SJSA1 (cell line): ENCODE data around the gene SCO1. TPM values are rescaled to one million over a fixed set of nuclear protein-coding genes. Genes with fewer than 3 reads are reported as not detected.

ENCODE experiments used
- DNase-seq, 2 experiments: peaks; one replicate each; pipeline ENCODE4 v3.0.0-alpha.2; 2015 to 2020; ENCODE audit warnings: low spot score in 2 of 2, low read depth in 1 of 2
- H3K27ac ChIP-seq: fragments of 250-450 bp; sonication (Bioruptor Pico); 2 replicates; pipeline ENCODE4 v1.5.1; 2020; ENCODE audit warnings: mild to moderate bottlenecking, moderate library complexity
- H3K27me3 ChIP-seq: fragments of 250-450 bp; sonication (Bioruptor Pico); replicated peaks from 2 replicates; pipeline ENCODE4 v1.5.1; 2020; ENCODE audit warnings: mild to moderate bottlenecking, moderate library complexity
- H3K36me3 ChIP-seq: fragments of 250-450 bp; sonication (Bioruptor Pico); 2 replicates; pipeline ENCODE4 v1.5.1; 2020; ENCODE audit warnings: mild to moderate bottlenecking
- H3K4me1 ChIP-seq: fragments of 250-450 bp; sonication (Bioruptor Pico); replicated peaks from 2 replicates; pipeline ENCODE4 v1.6.1; 2021; ENCODE audit warnings: mild to moderate bottlenecking
- H3K4me3 ChIP-seq: fragments of 250-450 bp; sonication (Bioruptor Pico); 2 replicates; pipeline ENCODE4 v1.5.1; 2020; ENCODE audit warnings: mild to moderate bottlenecking
- H3K9me3 ChIP-seq: fragments of 250-450 bp; sonication (Bioruptor Pico); replicated peaks from 2 replicates; pipeline ENCODE4 v1.5.1; 2020; ENCODE audit warnings: mild to moderate bottlenecking
- total RNA-seq: library from RNA; depleted of rRNA; stranded (reverse); fragments of >200 nt; shearing (Covaris generic); gene quantifications from 2 replicates; pipeline ENCODE4 v1.2.3, GENCODE V29; 2014

SCO1 gene
- total RNA-seq, 1 experiment from 2014 or later = 23.5 TPM

DNA sequence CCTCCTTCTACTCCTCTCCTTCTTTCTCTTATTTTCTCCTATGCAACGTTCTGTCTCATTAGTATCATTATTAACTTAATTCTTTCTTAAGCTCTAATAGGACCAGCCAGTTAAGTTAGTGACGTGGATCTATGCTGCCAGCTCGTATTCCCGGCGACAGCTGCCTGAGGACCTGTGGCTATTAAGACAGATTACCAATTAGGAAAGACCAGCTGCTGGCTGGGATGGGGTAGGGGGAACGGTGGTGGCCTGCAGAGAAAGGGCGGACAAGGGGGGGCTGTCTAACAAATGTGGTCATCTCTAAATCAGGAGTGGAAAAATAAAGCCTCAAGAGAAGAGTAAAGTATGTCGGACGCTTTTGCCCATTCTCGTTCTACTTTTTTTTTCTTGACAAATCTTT is 39.5 kb downstream of the SCO1 start:
- Histone ChIP-seq H3K4me3 (no peak overlapping the region), H3K27me3 (no peaks in the 10 kb centered on the region), H3K36me3 (no peaks in the 10 kb centered on the region), H3K9me3 (no peaks in the 10 kb centered on the region), H3K4me1 (no peaks in the 10 kb centered on the region), H3K27ac (no peak overlapping the region)
- DNase-seq = no peak

DNA sequence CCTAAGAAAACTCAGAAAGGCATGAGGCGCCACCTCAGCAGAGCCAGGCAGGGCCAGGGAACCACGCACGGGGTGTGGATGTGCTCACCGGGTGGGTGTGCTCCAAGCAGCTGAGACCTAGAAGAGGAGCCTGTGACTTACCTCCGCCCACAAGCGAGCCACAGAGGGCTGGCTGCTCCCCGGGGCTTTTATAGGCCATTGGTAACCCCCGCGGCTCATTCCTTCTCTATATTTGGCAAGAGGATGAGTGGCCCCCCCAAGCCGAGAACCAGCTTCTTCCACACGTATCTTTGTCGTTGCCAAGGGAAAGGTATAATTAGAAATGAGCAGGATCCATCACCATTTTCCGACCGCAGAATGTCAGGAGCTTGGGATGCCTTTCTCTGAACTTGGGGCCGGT is 40.2 kb downstream of the SCO1 start, which contains the start of gene MYH3:
TSS of gene MYH3 (minus strand) at position 162 of the 400 bp plus-strand sequence. CDS start 2,245 bp downstream, outside the sequence.
- DNase-seq = no peak
- H3K27ac ChIP-seq = no peak within 1 kb of the TSS
- H3K27me3 ChIP-seq = no peaks in the 10 kb centered on the region
- H3K36me3 ChIP-seq = no peaks in the 10 kb centered on the region
- H3K4me3 ChIP-seq = no peak within 1 kb of the TSS
- H3K4me1 ChIP-seq = no peaks in the 10 kb centered on the region
- H3K9me3 ChIP-seq = no peaks in the 10 kb centered on the region

DNA sequence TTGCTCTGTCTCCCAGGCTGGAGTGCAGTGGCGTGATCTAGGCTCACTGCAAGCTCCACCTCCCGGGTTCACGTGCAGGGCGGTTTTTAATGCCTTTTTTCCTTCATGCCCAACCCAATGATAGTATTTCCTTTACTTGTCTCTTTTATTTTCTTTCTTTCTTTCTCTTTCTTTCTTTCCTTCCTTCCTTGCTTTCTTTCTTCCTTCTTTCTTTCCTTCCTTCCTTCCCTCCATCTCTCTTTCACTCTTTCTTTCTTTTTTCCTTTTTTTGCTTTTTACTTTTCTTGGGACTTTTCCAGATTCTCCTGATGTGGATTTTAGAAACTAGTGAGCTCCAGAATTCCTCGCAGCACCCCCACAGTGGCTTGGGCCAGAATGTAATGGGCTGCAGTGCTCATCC is 43.3 kb downstream of the SCO1 start:
- Histone ChIP-seq H3K9me3 (no peaks in the 10 kb centered on the region), H3K4me3 (no peak overlapping the region), H3K27ac (no peak overlapping the region), H3K27me3 (no peaks in the 10 kb centered on the region), H3K4me1 (no peaks in the 10 kb centered on the region), H3K36me3 (no peaks in the 10 kb centered on the region)
- DNase-seq = no peak

DNA sequence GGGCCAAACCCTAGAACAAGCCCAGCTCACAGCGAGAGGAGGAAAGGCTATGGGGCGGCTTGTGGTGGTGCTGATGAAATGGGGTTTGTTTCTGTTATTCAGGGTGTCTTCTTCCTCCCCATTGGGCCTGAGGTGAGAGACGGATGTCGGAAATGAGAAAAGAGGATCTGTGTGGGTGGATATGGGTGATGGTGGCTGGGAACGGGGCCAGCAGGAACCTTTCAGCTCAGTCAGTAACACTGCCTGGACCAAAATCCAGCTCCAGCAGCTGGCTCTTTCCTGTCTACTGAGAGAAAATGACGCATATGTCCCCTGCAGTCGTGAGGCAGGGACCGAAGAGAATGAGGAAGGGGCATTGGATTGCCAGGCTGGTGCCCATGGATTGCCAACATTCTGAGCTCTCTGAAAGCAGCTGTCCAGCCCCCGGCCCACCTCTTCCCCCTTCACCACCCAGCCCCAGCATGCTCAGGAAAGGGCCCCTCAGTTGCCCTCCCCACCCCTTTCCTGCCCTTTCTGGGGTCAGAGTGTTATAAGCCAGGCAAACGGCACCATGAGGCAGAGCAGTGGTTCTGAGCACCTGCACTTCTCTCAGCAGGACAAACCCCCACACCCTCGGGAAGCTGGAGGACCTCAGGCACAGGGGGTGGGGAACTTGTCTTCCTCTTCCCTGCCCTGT is 44.2 kb downstream of the SCO1 start:
- Histone ChIP-seq H3K27ac (no peak overlapping the region), H3K9me3 (no peaks in the 10 kb centered on the region), H3K27me3 (no peaks in the 10 kb centered on the region), H3K4me3 (no peak overlapping the region), H3K36me3 (no peaks in the 10 kb centered on the region), H3K4me1 (no peaks in the 10 kb centered on the region)
- DNase-seq = no peak

DNA sequence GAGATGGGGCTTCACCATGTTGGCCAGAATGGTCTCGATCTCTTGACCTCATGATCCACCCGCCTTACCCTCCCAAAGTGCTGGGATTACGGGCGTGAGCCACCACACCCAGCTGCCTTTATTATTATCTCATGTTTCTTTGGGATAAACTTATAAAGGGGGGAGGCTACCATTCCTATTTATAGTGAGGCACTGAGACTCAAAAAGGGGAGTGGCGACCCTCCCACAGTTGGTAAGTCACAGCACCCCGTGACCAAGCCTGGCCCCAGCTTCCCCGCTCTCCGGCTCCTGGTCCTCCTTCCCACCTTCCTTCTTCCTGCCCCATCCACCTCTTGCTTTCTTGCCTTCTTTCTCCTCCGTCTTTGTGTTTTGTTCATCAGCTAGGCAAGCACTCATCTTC is 45.4 kb downstream of the SCO1 start:
- H3K4me1 ChIP-seq = no peaks in the 10 kb centered on the region
- H3K4me3 ChIP-seq = no peak overlapping the region
- H3K9me3 ChIP-seq = no peaks in the 10 kb centered on the region
- H3K27ac ChIP-seq = no peak overlapping the region
- no peaks in the 10 kb centered on the region for H3K27me3 ChIP-seq
- no peaks in the 10 kb centered on the region for H3K36me3 ChIP-seq
- DNase-seq = no peak

DNA sequence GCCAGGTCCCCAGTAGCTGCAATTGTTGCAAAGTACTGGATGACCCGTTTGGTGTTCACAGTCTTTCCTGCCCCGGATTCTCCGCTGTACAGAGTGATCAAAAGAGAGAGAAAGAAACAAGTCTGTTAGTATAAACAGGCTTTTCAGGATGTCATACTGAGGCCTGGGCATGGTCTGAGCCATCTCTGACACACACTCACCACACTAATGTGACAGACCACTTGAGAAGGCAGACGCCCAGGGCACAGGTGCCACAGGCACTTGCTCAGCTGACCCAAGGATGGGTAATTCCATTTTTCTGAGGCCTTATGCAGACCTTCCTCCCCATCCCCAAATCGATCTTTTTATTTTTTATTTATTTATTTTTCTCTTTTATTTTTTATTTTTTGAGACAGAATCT is 47.7 kb downstream of the SCO1 start:
- H3K4me1 ChIP-seq = no peaks in the 10 kb centered on the region
- H3K4me3 ChIP-seq = no peak overlapping the region
- no peak overlapping the region for H3K27ac ChIP-seq
- no peaks in the 10 kb centered on the region for H3K27me3 ChIP-seq
- no peaks in the 10 kb centered on the region for H3K36me3 ChIP-seq
- no peak for DNase-seq
- no peaks in the 10 kb centered on the region for H3K9me3 ChIP-seq

DNA sequence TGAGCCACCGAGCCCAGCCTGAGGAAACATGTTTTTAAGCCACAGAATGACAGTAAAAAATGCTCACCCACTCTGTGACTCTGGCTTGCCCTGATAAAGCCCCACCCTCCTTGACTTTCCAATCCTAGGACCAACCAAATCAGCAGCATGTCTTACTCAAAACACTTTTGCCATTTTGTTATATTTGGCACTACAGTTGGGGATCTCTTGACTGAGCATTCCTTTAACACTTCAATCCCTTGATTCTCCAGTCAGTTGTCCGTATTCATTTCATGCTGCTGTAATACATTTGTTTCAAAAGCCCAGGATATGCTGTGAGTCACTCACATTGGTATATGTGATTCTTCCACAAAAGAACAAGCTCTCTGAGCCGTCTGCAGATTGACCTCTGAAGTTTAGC is 48.4 kb downstream of the SCO1 start:
- no peak for DNase-seq
- no peaks in the 10 kb centered on the region for H3K27me3 ChIP-seq
- no peaks in the 10 kb centered on the region for H3K36me3 ChIP-seq
- no peak overlapping the region for H3K27ac ChIP-seq
- H3K4me1 ChIP-seq = no peaks in the 10 kb centered on the region
- H3K4me3 ChIP-seq = no peak overlapping the region
- H3K9me3 ChIP-seq = no peaks in the 10 kb centered on the region

DNA sequence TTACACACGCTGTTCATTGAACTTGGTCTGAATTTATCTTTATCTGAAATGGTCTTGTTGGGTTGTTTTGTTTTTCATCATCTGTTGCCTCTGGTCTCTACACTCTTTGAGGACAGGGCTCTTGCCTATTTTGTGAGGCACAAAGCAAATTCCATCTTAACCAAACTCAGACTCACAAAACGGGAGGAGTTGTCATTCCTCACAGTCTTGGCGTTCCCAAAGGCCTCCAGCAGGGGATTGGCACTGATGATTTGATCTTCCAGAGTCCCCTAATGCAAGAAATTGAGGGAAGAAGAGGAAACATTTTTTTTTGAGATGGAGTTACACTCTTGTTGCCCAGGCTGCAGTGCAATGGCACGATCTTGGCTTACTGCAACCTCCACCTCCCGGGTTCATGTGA is 49.0 kb downstream of the SCO1 start:
- no peak overlapping the region for H3K27ac ChIP-seq

DNA sequence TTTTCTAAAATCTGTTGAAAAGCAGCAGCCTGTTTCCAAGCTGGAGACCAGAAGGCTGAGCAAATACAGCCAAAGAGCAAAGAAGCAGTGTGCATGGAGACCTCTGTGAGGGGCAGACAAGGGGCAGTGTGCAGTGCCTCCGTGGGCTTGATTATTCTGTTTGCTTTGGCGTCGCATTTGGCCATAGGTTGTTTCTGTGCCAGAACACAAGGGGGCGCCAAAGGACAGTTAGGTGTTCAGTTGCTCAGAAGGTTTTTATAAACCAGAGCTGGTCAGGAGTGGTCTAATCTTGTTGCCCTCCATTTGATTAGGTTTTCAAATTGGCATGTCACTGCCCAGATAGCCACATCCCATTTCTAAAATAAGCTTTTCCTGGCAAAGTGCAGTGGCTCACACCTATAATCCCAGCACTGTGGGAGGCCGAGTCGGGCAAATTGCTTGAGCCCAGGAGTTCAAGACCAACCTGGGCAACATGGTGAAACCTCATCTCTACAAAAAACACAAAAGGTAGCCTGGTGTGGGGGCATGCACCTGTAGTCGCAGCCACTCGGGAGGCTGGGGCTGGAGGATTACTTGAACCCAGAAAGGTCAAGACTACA is 50.8 kb downstream of the SCO1 start:
- H3K9me3 ChIP-seq = no peaks in the 10 kb centered on the region
- H3K36me3 ChIP-seq = no peaks in the 10 kb centered on the region
- no peaks in the 10 kb centered on the region for H3K27me3 ChIP-seq
- no peak overlapping the region for H3K4me3 ChIP-seq
- no peak overlapping the region for H3K27ac ChIP-seq
- no peaks in the 10 kb centered on the region for H3K4me1 ChIP-seq
- peak; percentile 36 to 57 for DNase-seq

More for the DNA sequence above, 49.0 kb downstream of the SCO1 start:
- no peak for DNase-seq
- no peaks in the 10 kb centered on the region for H3K9me3 ChIP-seq
- no peaks in the 10 kb centered on the region for H3K4me1 ChIP-seq
- H3K36me3 ChIP-seq = no peaks in the 10 kb centered on the region
- H3K4me3 ChIP-seq = no peak overlapping the region
- no peaks in the 10 kb centered on the region for H3K27me3 ChIP-seq

DNA sequence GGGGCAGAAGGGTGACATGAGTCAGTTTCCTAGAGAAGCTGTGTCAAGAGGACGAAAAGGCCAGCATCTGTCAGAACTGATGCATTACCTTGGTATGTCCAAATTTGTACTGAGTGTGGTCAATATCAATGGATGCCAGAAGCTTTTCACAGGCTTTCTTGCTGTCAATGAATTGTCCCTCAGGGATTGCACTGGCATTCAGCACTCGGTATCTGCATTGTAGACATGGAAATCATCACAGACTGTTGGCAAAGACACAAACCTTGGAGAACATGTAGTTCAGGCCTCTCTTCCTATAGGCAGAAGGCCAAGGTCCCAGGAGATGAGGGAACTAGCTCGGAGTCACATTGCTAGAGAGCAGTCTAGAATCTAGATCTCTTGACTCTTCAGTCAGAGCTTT is 56.9 kb downstream of the SCO1 start:
- Histone ChIP-seq H3K9me3 (no peaks in the 10 kb centered on the region), H3K4me3 (no peak overlapping the region), H3K27me3 (no peaks in the 10 kb centered on the region), H3K27ac (no peak overlapping the region), H3K4me1 (no peaks in the 10 kb centered on the region), H3K36me3 (no peaks in the 10 kb centered on the region)
- no peak for DNase-seq

DNA sequence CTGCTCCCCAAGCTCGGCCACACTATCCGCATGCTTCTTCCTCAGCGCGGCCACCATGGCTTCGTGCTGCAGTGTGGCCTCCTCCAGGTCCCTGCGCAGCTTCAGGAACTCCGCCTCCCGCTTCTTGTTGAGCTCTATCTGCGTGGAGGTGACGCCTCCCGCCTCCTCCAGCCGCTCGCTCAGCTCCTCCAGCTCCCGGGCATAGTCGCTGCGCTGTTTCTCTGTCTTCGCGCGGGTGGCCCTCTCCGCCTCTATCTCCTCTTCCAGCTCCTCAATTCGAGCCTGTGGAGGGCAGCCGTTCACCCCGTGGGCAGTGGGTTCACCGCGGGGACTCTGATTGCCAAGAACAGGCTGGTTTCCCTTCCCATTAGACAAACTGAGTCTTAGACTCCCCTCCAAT is 59.2 kb downstream of the SCO1 start:
- H3K27ac ChIP-seq = no peak overlapping the region
- no peaks in the 10 kb centered on the region for H3K27me3 ChIP-seq
- H3K4me1 ChIP-seq = no peaks in the 10 kb centered on the region
- H3K4me3 ChIP-seq = no peak overlapping the region
- DNase-seq = no peak
- H3K9me3 ChIP-seq = no peaks in the 10 kb centered on the region
- H3K36me3 ChIP-seq = no peaks in the 10 kb centered on the region

DNA sequence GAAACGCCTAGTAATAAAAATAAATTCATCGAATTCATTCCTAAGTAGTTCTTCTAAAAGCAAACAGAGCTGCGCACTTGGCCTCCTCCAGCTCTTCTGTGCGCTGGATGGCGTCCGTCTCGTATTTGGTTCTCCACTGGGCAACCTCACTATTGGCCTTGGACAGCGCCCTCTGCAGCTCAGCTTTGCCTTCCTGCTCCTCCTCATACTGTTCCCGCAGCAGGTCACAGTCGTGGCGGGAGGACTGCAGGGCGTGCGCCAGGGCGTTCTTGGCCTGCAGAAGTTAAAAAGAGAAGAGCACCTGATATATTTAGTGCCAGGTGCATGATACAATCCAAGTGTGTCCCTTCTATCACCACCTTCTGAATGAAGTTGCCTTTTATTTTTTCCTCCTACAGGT is 62.0 kb downstream of the SCO1 start:
- Histone ChIP-seq H3K9me3 (no peaks in the 10 kb centered on the region), H3K27me3 (no peaks in the 10 kb centered on the region), H3K4me3 (no peak overlapping the region), H3K4me1 (no peaks in the 10 kb centered on the region), H3K27ac (no peak overlapping the region), H3K36me3 (no peaks in the 10 kb centered on the region)
- no peak for DNase-seq

DNA sequence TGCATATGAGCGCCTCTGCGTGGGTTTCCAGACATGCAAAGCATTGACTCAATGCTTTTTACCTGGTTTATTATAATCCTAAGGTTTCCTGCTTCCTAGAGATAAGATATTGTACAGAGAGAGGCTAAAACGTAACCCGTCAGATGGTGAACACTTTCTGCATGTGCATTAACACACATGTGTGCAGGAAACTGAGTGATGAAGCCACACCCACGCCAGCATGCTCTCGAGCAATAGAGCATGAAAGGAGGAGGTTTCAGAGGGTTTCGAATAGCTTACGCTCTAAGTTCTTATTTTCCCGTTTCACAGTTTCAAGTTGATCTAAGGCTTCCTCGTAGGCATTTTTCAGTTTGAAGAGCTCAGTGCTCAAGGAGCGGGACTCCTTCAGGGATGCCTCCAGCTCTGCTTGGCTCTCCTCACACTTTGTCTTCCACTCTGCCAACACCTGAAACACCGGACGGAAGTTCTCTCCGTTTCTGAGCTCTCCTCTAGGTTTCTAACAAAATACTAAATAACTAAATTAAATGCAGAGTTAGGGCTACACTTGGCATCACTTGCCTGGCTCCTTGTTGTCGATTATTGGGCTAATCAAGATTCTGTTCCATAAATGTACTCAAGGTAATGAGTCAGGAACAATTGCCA is 63.5 kb downstream of the SCO1 start:
- DNase-seq = no peak
- Histone ChIP-seq H3K9me3 (no peaks in the 10 kb centered on the region), H3K4me3 (no peak overlapping the region), H3K36me3 (no peaks in the 10 kb centered on the region), H3K27ac (no peak overlapping the region), H3K4me1 (no peaks in the 10 kb centered on the region), H3K27me3 (no peaks in the 10 kb centered on the region)

DNA sequence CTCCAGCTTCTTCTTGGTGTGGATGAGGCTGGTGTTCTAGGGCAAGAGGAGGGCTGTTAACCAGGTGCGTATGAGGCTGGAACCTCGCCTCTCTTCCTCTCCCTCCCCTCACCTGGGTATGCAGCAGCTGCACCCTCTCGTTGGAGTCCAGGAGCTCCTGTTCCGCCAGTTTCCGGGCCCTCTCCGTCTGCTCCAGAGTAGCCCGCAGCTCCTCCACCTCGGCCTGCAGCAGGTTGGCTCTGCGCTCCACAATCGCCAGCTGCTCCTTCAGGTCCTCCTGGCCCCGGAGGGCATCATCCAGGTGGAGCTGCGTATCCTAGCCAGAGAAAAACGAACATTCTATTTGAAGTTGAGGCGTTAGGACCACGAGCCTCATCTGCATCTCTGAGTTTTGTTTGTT is 65.6 kb downstream of the SCO1 start:
- Histone ChIP-seq H3K9me3 (no peaks in the 10 kb centered on the region), H3K36me3 (no peaks in the 10 kb centered on the region), H3K4me3 (no peak overlapping the region), H3K27me3 (no peaks in the 10 kb centered on the region), H3K27ac (no peak overlapping the region), H3K4me1 (no peaks in the 10 kb centered on the region)
- no peak for DNase-seq
